Liver (tissue), 9 donors: ENCODE measurements around the gene ERFL. TPM values are rescaled to one million over a fixed set of nuclear protein-coding genes. Genes with fewer than 3 reads are reported as not detected.

Source experiments
- DNase-seq: peaks from one replicate; pipeline ENCODE4 v3.0.0-alpha.2; 2017; ENCODE audit warnings: low spot score
- H3K27ac ChIP-seq, 2 donors: one replicate each; pipeline ENCODE4 v1.7.0; 2013; ENCODE audit warnings: inconsistent platforms in 2 of 2, low read length in 2 of 2, control low read depth in 1 of 2, low read depth in 1 of 2, mild to moderate bottlenecking in 1 of 2
- H3K27me3 ChIP-seq, 4 donors: one replicate each; pipeline versions ENCODE4 v1.6.1 to v1.7.0; 2013; ENCODE audit warnings: low read length in 3 of 4, inconsistent platforms in 1 of 4, mild to moderate bottlenecking in 1 of 4, moderate library complexity in 1 of 4; ENCODE audit not compliant: control insufficient read depth in 4 of 4, insufficient read depth in 4 of 4
- H3K36me3 ChIP-seq, 4 donors: one replicate each; pipeline versions ENCODE4 v1.6.1 to v1.7.0; 2013; ENCODE audit warnings: low read length in 3 of 4, mild to moderate bottlenecking in 3 of 4, low read depth in 1 of 4, moderate library complexity in 1 of 4; ENCODE audit not compliant: control insufficient read depth in 4 of 4, insufficient read depth in 3 of 4
- H3K4me1 ChIP-seq, 4 donors: one replicate each; pipeline versions ENCODE4 v1.6.1 to v1.7.0; 2013; ENCODE audit warnings: low read length in 3 of 4, mild to moderate bottlenecking in 3 of 4, moderate library complexity in 1 of 4; ENCODE audit not compliant: control insufficient read depth in 4 of 4, insufficient read depth in 4 of 4
- H3K4me3 ChIP-seq, 3 donors: one replicate each; pipeline versions ENCODE4 v1.6.1 to v1.7.0; 2013; ENCODE audit warnings: low read length in 3 of 3, control low read depth in 1 of 3, low read depth in 1 of 3, mild to moderate bottlenecking in 1 of 3
- H3K9ac ChIP-seq, 2 donors: one replicate each; pipeline ENCODE4 v1.7.0; 2013; ENCODE audit warnings: low read length in 2 of 2, mild to moderate bottlenecking in 2 of 2, moderate library complexity in 2 of 2, control low read depth in 1 of 2, low read depth in 1 of 2
- H3K9me3 ChIP-seq, 4 donors: one replicate each; pipeline versions ENCODE4 v1.6.1 to v1.7.0; 2013; ENCODE audit warnings: low read length in 3 of 4; ENCODE audit not compliant: control insufficient read depth in 4 of 4
- EGR1 ChIP-seq, 2 donors: IDR thresholded peaks; 2 replicates each; pipeline ENCODE4 v1.6.1; 2016 to 2018; ENCODE audit warnings: antibody characterized with exemption in 2 of 2, low read depth in 2 of 2
- FOXA1 ChIP-seq: IDR thresholded peaks from 2 replicates; pipeline ENCODE4 v1.6.1; 2016; ENCODE audit warnings: antibody characterized with exemption
- FOXA2 ChIP-seq: IDR thresholded peaks from 2 replicates; pipeline ENCODE4 v1.6.1; 2016; ENCODE audit warnings: antibody characterized with exemption
- GABPA ChIP-seq, 2 donors: IDR thresholded peaks in 1 of 2; conservative IDR thresholded peaks in 1 of 2; 2 replicates each; pipeline ENCODE4 v1.6.1; 2016; ENCODE audit warnings: antibody characterized with exemption in 2 of 2, mild to moderate bottlenecking in 1 of 2, moderate library complexity in 1 of 2
- HNF4A ChIP-seq, 2 donors: conservative IDR thresholded peaks; 2 replicates each; pipeline ENCODE4 v1.6.1; 2016; ENCODE audit warnings: antibody characterized with exemption in 2 of 2, mild to moderate bottlenecking in 2 of 2
- HNF4G ChIP-seq: IDR thresholded peaks from 2 replicates; pipeline ENCODE4 v1.6.1; 2016; ENCODE audit warnings: antibody characterized with exemption
- JUND ChIP-seq, 2 donors: IDR thresholded peaks; 2 replicates each; pipeline ENCODE4 v1.6.1; 2016; ENCODE audit warnings: antibody characterized with exemption in 2 of 2
- NR2F2 ChIP-seq: IDR thresholded peaks from 2 replicates; pipeline ENCODE4 v1.6.1; 2016; ENCODE audit warnings: antibody characterized with exemption
- RAD21 ChIP-seq, 2 donors: IDR thresholded peaks; 2 replicates each; pipeline ENCODE4 v1.6.1; 2016; ENCODE audit warnings: antibody characterized with exemption in 2 of 2, mild to moderate bottlenecking in 2 of 2
- RXRA ChIP-seq, 2 donors: IDR thresholded peaks; 2 replicates each; pipeline ENCODE4 v1.6.1; 2017 to 2018; ENCODE audit warnings: antibody characterized with exemption in 2 of 2, mild to moderate bottlenecking in 1 of 2
- SP1 ChIP-seq: IDR thresholded peaks from 2 replicates; pipeline ENCODE4 v1.6.1; 2018; ENCODE audit warnings: antibody characterized with exemption, mild to moderate bottlenecking
- TAF1 ChIP-seq: conservative IDR thresholded peaks from 2 replicates; pipeline ENCODE4 v1.6.1; 2016; ENCODE audit warnings: antibody characterized with exemption, mild to moderate bottlenecking
- YY1 ChIP-seq: IDR thresholded peaks from 2 replicates; pipeline ENCODE4 v1.6.1; 2016; ENCODE audit warnings: antibody characterized with exemption, mild to moderate bottlenecking
- WGBS: extraction: QIAGEN DNeasy Blood & Tissue Kit; methylation state at CpG from one replicate; pipeline ENCODE4 v1.1.7; 2013; 5-methylcytosine and 5-hydroxymethylcytosine counted together
- polyA plus RNA-seq, 2 donors: library from polyadenylated mRNA; stranded (reverse) in 1 of 2; unstranded in 1 of 2; fragments of 200-250 nt in 1 of 2; fragments of >200 nt in 1 of 2; fragmentation: Nextera tagmentation in 1 of 2; extraction: Ambion mirVana in 1 of 2; gene quantifications; one replicate each; pipeline versions ENCODE4 v1.2.1 to v1.2.3, GENCODE V29; 2013 to 2015
- total RNA-seq, 2 donors: library from RNA; depleted of rRNA; stranded (reverse); fragments of >200 nt; gene quantifications; one replicate each; pipeline ENCODE4 v1.2.3, GENCODE V29; 2014
- TF ChIP-seq, protein P1 (sequence below): IDR thresholded peaks from 2 replicates; pipeline ENCODE4 v1.6.1; 2016; ENCODE audit warnings: antibody characterized with exemption
- TF ChIP-seq, protein P2 (sequence below): IDR thresholded peaks from 2 replicates; pipeline ENCODE4 v1.6.1; 2016; ENCODE audit warnings: antibody characterized with exemption, mild to moderate bottlenecking
- TF ChIP-seq, protein P3 (sequence below): IDR thresholded peaks from 2 replicates; pipeline ENCODE4 v1.6.1; 2016; ENCODE audit warnings: antibody characterized with exemption
- donor health status: healthy.
- donor health status: healthy.
- donor health status: healthy.
- donor health status: healthy.
- donor health status: healthy.

ERFL gene
- total and polyA plus RNA-seq, 4 donors: not detected

DNA sequence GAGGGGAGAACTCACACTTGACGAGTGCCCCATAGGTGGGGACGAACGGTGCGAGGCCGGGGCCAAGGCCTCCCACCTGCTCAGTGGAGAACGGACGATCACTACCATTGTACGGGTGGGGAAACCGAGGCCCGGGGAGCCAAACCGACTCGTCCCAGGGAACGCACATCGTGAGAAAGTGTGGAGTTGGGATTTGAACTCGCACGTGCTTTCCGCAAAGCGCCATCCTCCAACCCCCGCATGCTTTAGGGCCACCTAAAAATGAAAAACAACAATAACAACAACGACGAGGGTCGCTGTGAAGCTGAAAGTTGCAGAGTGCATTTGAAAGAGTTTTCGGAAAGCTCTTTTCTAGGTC, 44.8 kb downstream of the ERFL start:
- DNase-seq: no peak
- TF ChIP-seq, protein P1, sequence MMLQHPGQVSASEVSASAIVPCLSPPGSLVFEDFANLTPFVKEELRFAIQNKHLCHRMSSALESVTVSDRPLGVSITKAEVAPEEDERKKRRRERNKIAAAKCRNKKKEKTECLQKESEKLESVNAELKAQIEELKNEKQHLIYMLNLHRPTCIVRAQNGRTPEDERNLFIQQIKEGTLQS: no peak
- peaks cover 0 to 25% (median 17%) of the 10 kb centered on the region in 4 donors for H3K4me1 ChIP-seq
- no peaks in the 10 kb centered on the region for H3K27me3 ChIP-seq
- H3K27ac ChIP-seq: peak overlapping the region; percentile 78 to 87
- 2% methylated on average over 23 of the region's 23 CpGs for WGBS
- no peaks in the 10 kb centered on the region for H3K36me3 ChIP-seq
- H3K4me3 ChIP-seq: peak overlapping the region; percentile 78 to 97 (median 82)
- H3K9me3 ChIP-seq: no peaks in the 10 kb centered on the region
- peak overlapping the region; percentile 52 to 92 for H3K9ac ChIP-seq

DNA sequence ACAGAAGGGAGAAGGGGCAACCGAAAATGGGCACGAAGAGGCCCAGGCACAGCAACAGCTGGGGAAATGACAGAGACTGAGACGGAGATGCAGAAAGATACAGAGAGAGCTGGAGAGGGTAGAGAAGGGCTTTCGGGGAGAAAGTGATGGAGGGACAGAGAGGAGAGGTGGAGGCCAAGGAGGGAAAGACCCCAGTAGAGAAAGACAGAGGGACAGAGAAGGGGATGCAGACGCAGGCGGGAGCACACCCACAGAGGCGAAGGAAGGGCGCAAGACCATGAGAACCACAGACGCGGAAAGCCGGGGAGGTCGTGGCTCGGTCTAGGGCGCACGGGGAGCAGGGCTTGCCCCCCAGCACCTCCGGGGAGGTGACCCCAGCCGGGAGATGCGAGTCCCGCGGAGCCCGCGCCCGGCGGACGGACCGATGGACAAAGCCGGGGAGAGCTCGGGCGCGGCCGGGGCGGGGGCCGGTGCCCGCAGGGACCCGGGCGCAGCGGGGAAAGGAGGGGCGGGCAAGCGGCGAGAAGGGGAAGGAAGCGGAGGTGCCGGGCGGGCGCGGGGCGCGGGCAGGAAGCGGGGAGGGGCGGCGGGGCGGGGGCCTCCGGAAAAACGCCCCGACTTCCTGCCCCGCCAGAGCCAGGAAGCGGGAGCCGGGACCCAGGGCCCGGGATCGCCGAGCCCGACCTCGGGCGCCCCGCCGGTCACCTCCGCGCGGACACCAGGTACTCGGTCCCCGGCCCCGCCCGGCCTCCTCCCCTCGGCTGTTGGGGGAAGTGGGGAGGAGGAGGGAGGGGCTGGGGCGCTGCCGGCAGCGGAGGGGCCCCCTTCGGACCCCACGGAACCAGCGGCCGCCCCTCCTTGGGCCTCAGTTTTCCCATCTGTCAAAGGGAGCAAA, 45.4 kb downstream of the ERFL start, which contains the start of gene ARHGEF1:
Gene ARHGEF1, plus strand, starts transcription at position 617 of the 895 bp plus-strand sequence. CDS start 4,899 bp downstream, outside the sequence.
- WGBS: 4% methylated on average over 80 of the region's 80 CpGs
- H3K9ac ChIP-seq: peak within 1 kb of the TSS; percentile 52 to 92
- no peaks in the 10 kb centered on the region for H3K9me3 ChIP-seq
- peaks cover 0 to 25% (median 17%) of the 10 kb centered on the region in 4 donors for H3K4me1 ChIP-seq
- TF ChIP-seq HNF4A (conservative IDR thresholded peaks at IDR 0.05): no peak
- TF ChIP-seq GABPA (IDR thresholded peaks at IDR 0.05 in 1 of 2, conservative IDR thresholded peaks at IDR 0.05 in 1 of 2): no peak
- no peak for TF ChIP-seq FOXA2
- no peak for TF ChIP-seq FOXA1
- no peak for TF ChIP-seq JUND (IDR thresholded peaks at IDR 0.05)
- TF ChIP-seq RAD21 (IDR thresholded peaks at IDR 0.05): no peak
- no peak for TF ChIP-seq EGR1 (IDR thresholded peaks at IDR 0.05; ENCODE audit: low read depth in 2 of 2)
- TF ChIP-seq SP1: no peak
- no peak for TF ChIP-seq NR2F2
- no peak for TF ChIP-seq RXRA (IDR thresholded peaks at IDR 0.05)
- no peak for TF ChIP-seq YY1
- TF ChIP-seq, protein P2, sequence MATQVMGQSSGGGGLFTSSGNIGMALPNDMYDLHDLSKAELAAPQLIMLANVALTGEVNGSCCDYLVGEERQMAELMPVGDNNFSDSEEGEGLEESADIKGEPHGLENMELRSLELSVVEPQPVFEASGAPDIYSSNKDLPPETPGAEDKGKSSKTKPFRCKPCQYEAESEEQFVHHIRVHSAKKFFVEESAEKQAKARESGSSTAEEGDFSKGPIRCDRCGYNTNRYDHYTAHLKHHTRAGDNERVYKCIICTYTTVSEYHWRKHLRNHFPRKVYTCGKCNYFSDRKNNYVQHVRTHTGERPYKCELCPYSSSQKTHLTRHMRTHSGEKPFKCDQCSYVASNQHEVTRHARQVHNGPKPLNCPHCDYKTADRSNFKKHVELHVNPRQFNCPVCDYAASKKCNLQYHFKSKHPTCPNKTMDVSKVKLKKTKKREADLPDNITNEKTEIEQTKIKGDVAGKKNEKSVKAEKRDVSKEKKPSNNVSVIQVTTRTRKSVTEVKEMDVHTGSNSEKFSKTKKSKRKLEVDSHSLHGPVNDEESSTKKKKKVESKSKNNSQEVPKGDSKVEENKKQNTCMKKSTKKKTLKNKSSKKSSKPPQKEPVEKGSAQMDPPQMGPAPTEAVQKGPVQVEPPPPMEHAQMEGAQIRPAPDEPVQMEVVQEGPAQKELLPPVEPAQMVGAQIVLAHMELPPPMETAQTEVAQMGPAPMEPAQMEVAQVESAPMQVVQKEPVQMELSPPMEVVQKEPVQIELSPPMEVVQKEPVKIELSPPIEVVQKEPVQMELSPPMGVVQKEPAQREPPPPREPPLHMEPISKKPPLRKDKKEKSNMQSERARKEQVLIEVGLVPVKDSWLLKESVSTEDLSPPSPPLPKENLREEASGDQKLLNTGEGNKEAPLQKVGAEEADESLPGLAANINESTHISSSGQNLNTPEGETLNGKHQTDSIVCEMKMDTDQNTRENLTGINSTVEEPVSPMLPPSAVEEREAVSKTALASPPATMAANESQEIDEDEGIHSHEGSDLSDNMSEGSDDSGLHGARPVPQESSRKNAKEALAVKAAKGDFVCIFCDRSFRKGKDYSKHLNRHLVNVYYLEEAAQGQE: no peak
- TF ChIP-seq, protein P3, sequence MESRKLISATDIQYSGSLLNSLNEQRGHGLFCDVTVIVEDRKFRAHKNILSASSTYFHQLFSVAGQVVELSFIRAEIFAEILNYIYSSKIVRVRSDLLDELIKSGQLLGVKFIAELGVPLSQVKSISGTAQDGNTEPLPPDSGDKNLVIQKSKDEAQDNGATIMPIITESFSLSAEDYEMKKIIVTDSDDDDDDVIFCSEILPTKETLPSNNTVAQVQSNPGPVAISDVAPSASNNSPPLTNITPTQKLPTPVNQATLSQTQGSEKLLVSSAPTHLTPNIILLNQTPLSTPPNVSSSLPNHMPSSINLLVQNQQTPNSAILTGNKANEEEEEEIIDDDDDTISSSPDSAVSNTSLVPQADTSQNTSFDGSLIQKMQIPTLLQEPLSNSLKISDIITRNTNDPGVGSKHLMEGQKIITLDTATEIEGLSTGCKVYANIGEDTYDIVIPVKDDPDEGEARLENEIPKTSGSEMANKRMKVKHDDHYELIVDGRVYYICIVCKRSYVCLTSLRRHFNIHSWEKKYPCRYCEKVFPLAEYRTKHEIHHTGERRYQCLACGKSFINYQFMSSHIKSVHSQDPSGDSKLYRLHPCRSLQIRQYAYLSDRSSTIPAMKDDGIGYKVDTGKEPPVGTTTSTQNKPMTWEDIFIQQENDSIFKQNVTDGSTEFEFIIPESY: no peak
- TF ChIP-seq HNF4G: no peak
- TF ChIP-seq TAF1: no peak
- H3K27ac ChIP-seq: peak within 1 kb of the TSS; percentile 78 to 87
- H3K4me3 ChIP-seq: peak within 1 kb of the TSS; percentile 78 to 97 (median 82)
- no peak for DNase-seq
- H3K36me3 ChIP-seq: no peaks in the 10 kb centered on the region
- no peaks in the 10 kb centered on the region for H3K27me3 ChIP-seq
